Measurements from ENCODE around the gene COL6A3. TPM values are rescaled to one million over a fixed set of nuclear protein-coding genes. Genes with fewer than 3 reads are reported as not detected.

The COL6A3 gene
- total RNA-seq, 1 experiment from 2014 or later = 0.81 TPM

- Histone ChIP-seq H3K27ac (ENCODE audit: insufficient read length, low read depth, low read length) (no peak overlapping the region), H3K4me2 (ENCODE audit: insufficient read depth, insufficient read length, low read length) (no peak overlapping the region)
Observed at GRCh38 chr2:237297421-237298150, 116.4 kb downstream of the COL6A3 start.

More at GRCh38 chr2:237297421-237298150, 116.4 kb downstream of the COL6A3 start:
- Histone ChIP-seq H2AFZ (ENCODE audit: low read length) (no peak overlapping the region), H3K4ac (ENCODE audit: low read depth, low read length) (no peak overlapping the region), H3K14ac (ENCODE audit: insufficient read depth, low read length) (no peak overlapping the region), H4K91ac (ENCODE audit: insufficient read length, low read depth, low read length) (no peak overlapping the region), H3K79me1 (ENCODE audit: insufficient read depth, low read depth, low read length, poor library complexity, severe bottlenecking) (no peaks in the 10 kb centered on the region), H2BK120ac (ENCODE audit: low read depth, low read length, poor library complexity, severe bottlenecking) (no peak overlapping the region), H2AK5ac (ENCODE audit: insufficient read length, low read length) (no peak overlapping the region), H2BK12ac (ENCODE audit: insufficient read length, low read depth, low read length) (no peak overlapping the region), H4K5ac (ENCODE audit: insufficient read length, low read depth, low read length) (no peak overlapping the region), H3K9ac (ENCODE audit: extremely low read depth, insufficient read length, low read length) (no peak overlapping the region), H3K79me2 (ENCODE audit: insufficient read depth, low read length) (no peaks in the 10 kb centered on the region), H3K4me1 (ENCODE audit: insufficient read depth, low read length) (no peaks in the 10 kb centered on the region), H4K8ac (replicated peaks; ENCODE audit: insufficient read length, low read depth, low read length) (no peak overlapping the region), H3K23ac (ENCODE audit: insufficient read length, low read depth, low read length) (no peak overlapping the region), H2BK20ac (ENCODE audit: low read depth, low read length, poor library complexity, severe bottlenecking) (no peak overlapping the region), H3T11ph (ENCODE audit: low read length) (no peak overlapping the region), H2BK5ac (ENCODE audit: insufficient read length, low read length) (no peak overlapping the region), H3K9me3 (ENCODE audit: control insufficient read depth, low read depth, low read length) (peaks cover 4% of the 10 kb centered on the region), H3K56ac (ENCODE audit: insufficient read length, low read depth, low read length) (no peak overlapping the region), H3K18ac (ENCODE audit: insufficient read length, low read depth, low read length) (no peak overlapping the region), H3K23me2 (ENCODE audit: insufficient read length, low read depth, low read length, poor library complexity, severe bottlenecking) (no peaks in the 10 kb centered on the region), H3K27me3 (ENCODE audit: insufficient read depth, low read length) (no peaks in the 10 kb centered on the region), H2BK15ac (ENCODE audit: low read depth, low read length) (no peak overlapping the region), H4K20me1 (ENCODE audit: control insufficient read depth, insufficient read depth, insufficient read length) (no peaks in the 10 kb centered on the region)
- Mint-ChIP-seq H3K27ac (no peak overlapping the region), H3K4me1 (peaks cover 2 to 6% of the 10 kb centered on the region in 2 experiments; a peak in 2 of 4 replicates), H3K9me3 (peaks cover 12% of the 10 kb centered on the region in 2 experiments), H3K4me3 (no peak overlapping the region), H3K27me3 (ENCODE audit: low read depth) (no peaks in the 10 kb centered on the region; the same call in 1 of the 2 replicates), H3K36me3 (ENCODE audit: insufficient read depth in 1 of 3, low read depth in 3 of 3) (peaks cover 2 to 4% (median 3%) of the 10 kb centered on the region in 3 experiments; a peak in 5 of 7 replicates)
- TF ChIP-seq, protein P1, sequence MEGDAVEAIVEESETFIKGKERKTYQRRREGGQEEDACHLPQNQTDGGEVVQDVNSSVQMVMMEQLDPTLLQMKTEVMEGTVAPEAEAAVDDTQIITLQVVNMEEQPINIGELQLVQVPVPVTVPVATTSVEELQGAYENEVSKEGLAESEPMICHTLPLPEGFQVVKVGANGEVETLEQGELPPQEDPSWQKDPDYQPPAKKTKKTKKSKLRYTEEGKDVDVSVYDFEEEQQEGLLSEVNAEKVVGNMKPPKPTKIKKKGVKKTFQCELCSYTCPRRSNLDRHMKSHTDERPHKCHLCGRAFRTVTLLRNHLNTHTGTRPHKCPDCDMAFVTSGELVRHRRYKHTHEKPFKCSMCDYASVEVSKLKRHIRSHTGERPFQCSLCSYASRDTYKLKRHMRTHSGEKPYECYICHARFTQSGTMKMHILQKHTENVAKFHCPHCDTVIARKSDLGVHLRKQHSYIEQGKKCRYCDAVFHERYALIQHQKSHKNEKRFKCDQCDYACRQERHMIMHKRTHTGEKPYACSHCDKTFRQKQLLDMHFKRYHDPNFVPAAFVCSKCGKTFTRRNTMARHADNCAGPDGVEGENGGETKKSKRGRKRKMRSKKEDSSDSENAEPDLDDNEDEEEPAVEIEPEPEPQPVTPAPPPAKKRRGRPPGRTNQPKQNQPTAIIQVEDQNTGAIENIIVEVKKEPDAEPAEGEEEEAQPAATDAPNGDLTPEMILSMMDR (conservative IDR thresholded peaks at IDR 0.05) = no peak
- WGBS (ENCODE audit: extremely low coverage, insufficient read length, low lambda C conversion rate) = no CpG with 5 or more reads among the region's 6 CpGs
- no peak for DNase-seq

Measured in H9 (cell line).